ENCODE measurements around the gene RIMS3.
A peak's percentile ranks its signal among the peaks of the same experiment; 100 is the strongest.

RIMS3 gene

GRCh38 chr1:40657046-40657445, 8.4 kb downstream of the RIMS3 start:
- TF ChIP-seq TEAD4 (IDR thresholded peaks at IDR 0.05) (no peak), TCF12 (IDR thresholded peaks at IDR 0.05; ENCODE audit: low read depth) (no peak), CEBPB (IDR thresholded peaks at IDR 0.05) (no peak), USF1 (IDR thresholded peaks at IDR 0.05) (no peak), RAD21 (IDR thresholded peaks at IDR 0.05; ENCODE audit: low read depth) (no peak), NFIC (IDR thresholded peaks at IDR 0.05) (no peak), CREB1 (IDR thresholded peaks at IDR 0.05; ENCODE audit: low read depth) (no peak), EGR1 (IDR thresholded peaks at IDR 0.05) (no peak), FOXM1 (IDR thresholded peaks at IDR 0.05; ENCODE audit: borderline replicate concordance, low read depth) (no peak), EP300 (IDR thresholded peaks at IDR 0.05; ENCODE audit: borderline replicate concordance) (no peak)

GRCh38 chr1:40653851-40654537, 11.5 kb downstream of the RIMS3 start:
- TF ChIP-seq YY1 (IDR thresholded peaks at IDR 0.05; ENCODE audit: low read depth) (no peak), REST (IDR thresholded peaks at IDR 0.05; ENCODE audit: low read depth) (peak; percentile 87), FOXM1 (IDR thresholded peaks at IDR 0.05; ENCODE audit: borderline replicate concordance, low read depth) (no peak), EP300 (IDR thresholded peaks at IDR 0.05; ENCODE audit: borderline replicate concordance) (no peak), CEBPB (IDR thresholded peaks at IDR 0.05) (no peak), TEAD4 (IDR thresholded peaks at IDR 0.05) (no peak), ZBTB7A (IDR thresholded peaks at IDR 0.05; ENCODE audit: low read depth) (peak; percentile 57; the same call in 1 of the 2 replicates), MAX (IDR thresholded peaks at IDR 0.05) (no peak)

- no peak for TF ChIP-seq YY1 (IDR thresholded peaks at IDR 0.05; ENCODE audit: low read depth)
- no peak for TF ChIP-seq ZBTB7A (IDR thresholded peaks at IDR 0.05; ENCODE audit: low read depth)
- no peak for TF ChIP-seq FOXM1 (IDR thresholded peaks at IDR 0.05; ENCODE audit: borderline replicate concordance, low read depth)
- TF ChIP-seq EP300 (IDR thresholded peaks at IDR 0.05; ENCODE audit: borderline replicate concordance) = no peak
- TF ChIP-seq NFIC (IDR thresholded peaks at IDR 0.05) = no peak
- no peak for TF ChIP-seq TEAD4 (IDR thresholded peaks at IDR 0.05)
- TF ChIP-seq CEBPB (IDR thresholded peaks at IDR 0.05) = no peak
- TF ChIP-seq RAD21 (IDR thresholded peaks at IDR 0.05; ENCODE audit: low read depth) = no peak
- no peak for TF ChIP-seq TCF12 (IDR thresholded peaks at IDR 0.05; ENCODE audit: low read depth)
- no peak for TF ChIP-seq MAX (IDR thresholded peaks at IDR 0.05)
- TF ChIP-seq REST (IDR thresholded peaks at IDR 0.05; ENCODE audit: low read depth) = no peak
- no peak for TF ChIP-seq TAF1 (IDR thresholded peaks at IDR 0.05; ENCODE audit: low read depth)
- TF ChIP-seq USF1 (IDR thresholded peaks at IDR 0.05) = no peak
- no peak for TF ChIP-seq EGR1 (IDR thresholded peaks at IDR 0.05)
- no peak for TF ChIP-seq CREB1 (IDR thresholded peaks at IDR 0.05; ENCODE audit: low read depth)
These were observed 12.5 kb downstream of the RIMS3 start for GRCh38 chr1:40652979-40653378.

GRCh38 chr1:40652468-40652867, 13.0 kb downstream of the RIMS3 start:
- no peak for TF ChIP-seq TAF1 (IDR thresholded peaks at IDR 0.05; ENCODE audit: low read depth)
- no peak for TF ChIP-seq USF1 (IDR thresholded peaks at IDR 0.05)
- TF ChIP-seq ZBTB7A (IDR thresholded peaks at IDR 0.05; ENCODE audit: low read depth) = no peak
- TF ChIP-seq TEAD4 (IDR thresholded peaks at IDR 0.05) = no peak
- TF ChIP-seq REST (IDR thresholded peaks at IDR 0.05; ENCODE audit: low read depth) = no peak
- TF ChIP-seq EGR1 (IDR thresholded peaks at IDR 0.05) = no peak
- TF ChIP-seq FOXM1 (IDR thresholded peaks at IDR 0.05; ENCODE audit: borderline replicate concordance, low read depth) = no peak
- TF ChIP-seq YY1 (IDR thresholded peaks at IDR 0.05; ENCODE audit: low read depth) = no peak

Measured in Ishikawa (cell line).